Measurements from ENCODE around the gene S1PR4. TPM values are rescaled to one million over a fixed set of nuclear protein-coding genes. Genes with fewer than 3 reads are reported as not detected.
A peak's percentile ranks its signal among the peaks of the same experiment; 100 is the strongest.

The S1PR4 gene
- total RNA-seq, 1 experiment from 2014 or later, result not detected

DNA sequence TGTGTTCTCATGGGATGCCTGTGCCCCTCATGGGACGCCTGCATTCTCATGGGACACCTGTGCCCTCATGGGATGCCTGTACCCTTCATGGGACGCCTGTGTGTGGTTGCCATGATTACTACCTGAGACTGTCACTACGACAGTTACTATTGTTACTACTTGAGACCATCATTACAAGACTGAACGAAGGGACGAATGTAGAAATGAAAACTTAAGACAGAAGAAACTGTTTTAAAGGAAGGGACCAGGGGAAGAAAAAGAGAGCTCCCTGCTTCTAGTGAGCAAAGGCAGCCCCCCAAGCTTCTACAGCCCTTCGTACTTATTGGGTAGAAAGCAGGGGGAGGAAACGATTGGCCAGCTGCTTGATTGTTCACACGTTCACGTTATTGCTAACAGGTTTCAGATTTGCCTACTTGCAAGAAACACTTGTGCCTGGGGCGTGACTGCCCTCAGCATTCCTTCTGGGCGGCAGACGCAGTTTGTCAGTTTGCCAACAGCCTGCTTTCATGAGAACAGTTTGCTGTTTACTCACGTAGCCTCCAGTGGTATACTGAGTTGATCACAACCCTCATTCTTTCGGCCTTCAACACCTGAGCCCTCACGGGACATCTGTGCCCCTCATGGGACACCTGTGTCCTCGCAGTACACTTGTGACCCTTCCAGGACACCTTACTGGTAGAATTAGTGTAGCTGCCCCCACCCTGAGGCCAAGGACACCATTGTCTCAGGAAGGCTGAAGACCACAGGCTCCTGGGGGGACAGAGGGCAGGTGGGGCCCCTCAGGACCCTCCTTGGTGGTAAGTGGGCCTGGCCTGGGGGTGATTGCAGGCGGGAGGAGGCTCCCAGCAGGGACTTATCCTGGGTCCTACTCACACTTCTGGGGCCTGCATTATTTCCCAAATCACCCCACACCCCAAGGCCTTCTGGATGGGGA is 2.5 kb upstream of the S1PR4 start:
- no peak for DNase-seq (ENCODE audit: low spot score)
- in situ Hi-C loops (cut with HindIII; ENCODE audit: low sequenced_read_pairs), result no loop called here

DNA sequence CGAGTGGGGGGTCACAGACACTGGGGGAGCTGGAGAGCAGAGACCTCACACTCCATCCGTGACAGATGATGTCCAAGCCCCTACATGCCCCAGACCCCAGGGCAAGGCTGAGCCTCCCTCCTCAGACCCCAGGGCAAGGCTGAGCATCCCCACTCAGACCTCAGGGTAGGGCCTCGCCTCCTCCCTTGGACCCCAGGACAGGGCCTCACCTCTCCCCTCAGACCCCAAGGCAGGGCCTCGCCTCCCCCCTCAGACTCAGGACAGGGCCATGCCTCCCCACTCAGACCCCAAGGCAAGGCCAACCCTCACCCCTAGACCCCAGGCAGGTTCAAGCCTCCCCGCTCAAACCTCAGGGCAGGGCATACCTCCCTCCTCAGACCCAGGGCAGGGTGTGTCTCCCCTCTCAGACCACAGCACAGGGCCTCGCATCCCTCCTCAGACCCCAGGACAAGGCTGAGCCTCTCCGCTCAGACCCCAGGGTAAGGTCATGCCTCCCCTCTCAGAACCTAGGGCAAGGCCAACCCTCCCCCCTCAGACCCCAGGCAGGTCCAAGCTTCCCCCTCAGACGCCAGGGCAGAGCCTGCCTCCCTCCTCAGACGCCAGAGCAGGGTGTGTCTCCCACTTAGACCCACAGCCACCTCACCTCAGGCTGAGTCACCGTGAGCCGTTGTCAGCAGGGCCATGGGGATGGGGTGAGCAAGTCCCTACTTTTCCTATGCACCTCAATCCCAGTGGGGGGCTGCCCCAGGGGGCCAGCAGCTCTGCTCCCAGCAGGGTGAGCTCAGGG is 1.7 kb upstream of the S1PR4 start:
- DNase-seq (ENCODE audit: low spot score), result no peak
- in situ Hi-C loops (cut with HindIII; ENCODE audit: low sequenced_read_pairs), result no loop called here

DNA sequence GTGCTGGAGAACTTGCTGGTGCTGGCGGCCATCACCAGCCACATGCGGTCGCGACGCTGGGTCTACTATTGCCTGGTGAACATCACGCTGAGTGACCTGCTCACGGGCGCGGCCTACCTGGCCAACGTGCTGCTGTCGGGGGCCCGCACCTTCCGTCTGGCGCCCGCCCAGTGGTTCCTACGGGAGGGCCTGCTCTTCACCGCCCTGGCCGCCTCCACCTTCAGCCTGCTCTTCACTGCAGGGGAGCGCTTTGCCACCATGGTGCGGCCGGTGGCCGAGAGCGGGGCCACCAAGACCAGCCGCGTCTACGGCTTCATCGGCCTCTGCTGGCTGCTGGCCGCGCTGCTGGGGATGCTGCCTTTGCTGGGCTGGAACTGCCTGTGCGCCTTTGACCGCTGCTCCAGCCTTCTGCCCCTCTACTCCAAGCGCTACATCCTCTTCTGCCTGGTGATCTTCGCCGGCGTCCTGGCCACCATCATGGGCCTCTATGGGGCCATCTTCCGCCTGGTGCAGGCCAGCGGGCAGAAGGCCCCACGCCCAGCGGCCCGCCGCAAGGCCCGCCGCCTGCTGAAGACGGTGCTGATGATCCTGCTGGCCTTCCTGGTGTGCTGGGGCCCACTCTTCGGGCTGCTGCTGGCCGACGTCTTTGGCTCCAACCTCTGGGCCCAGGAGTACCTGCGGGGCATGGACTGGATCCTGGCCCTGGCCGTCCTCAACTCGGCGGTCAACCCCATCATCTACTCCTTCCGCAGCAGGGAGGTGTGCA is 587 bp downstream of the S1PR4 start:
- DNase-seq (ENCODE audit: low spot score), result no peak
- in situ Hi-C loops (cut with HindIII; ENCODE audit: low sequenced_read_pairs), result no loop called here

DNA sequence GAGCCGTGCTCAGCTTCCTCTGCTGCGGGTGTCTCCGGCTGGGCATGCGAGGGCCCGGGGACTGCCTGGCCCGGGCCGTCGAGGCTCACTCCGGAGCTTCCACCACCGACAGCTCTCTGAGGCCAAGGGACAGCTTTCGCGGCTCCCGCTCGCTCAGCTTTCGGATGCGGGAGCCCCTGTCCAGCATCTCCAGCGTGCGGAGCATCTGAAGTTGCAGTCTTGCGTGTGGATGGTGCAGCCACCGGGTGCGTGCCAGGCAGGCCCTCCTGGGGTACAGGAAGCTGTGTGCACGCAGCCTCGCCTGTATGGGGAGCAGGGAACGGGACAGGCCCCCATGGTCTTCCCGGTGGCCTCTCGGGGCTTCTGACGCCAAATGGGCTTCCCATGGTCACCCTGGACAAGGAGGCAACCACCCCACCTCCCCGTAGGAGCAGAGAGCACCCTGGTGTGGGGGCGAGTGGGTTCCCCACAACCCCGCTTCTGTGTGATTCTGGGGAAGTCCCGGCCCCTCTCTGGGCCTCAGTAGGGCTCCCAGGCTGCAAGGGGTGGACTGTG is 1.2 kb downstream of the S1PR4 start:
- DNase-seq (ENCODE audit: low spot score), result no peak
- in situ Hi-C loops (cut with HindIII; ENCODE audit: low sequenced_read_pairs), result no loop called here

DNA sequence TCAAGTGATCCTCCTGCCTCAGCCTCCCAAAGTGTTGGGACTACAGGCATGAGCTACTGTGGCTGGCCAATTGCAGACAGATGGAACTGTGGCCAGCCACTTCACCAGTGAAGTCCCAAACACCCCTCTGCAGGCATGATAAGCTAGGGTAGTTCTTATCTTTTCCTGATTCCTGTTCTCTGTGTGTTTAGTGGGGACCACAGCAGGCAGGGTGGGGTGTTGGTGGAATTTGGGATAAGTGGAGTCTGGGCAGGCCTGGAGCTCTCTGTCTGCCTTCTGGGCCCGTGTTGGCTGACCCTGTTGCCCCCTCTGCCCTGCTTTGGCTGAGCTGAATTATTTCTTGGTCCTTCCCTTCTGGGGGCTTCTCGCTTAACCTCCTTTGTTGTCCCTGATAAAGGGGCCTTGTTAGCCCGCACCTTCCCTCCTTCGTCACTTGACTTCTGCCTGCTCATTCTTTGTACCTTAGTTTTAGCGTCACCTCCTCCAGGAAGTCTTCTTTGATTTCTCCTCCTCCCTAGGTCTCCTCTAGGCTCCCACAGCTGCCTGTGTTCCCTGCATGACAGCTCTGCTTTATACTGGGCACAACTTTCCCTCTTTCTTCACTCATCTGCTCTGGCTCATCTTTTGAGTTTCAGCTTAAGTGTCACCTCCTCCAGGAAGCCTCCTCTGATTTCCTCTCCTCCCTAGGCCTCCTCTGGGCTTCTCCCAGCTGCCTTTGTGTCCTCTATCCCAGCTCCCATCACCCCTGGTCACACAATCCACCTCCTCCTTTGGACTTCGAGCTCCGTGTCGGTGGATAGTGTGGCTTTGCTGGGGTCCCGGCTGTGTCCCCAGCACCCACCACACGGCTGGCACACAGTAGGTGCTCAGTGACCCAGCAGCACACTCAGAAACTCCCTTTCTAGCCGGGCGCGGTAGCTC is 5.4 kb downstream of the S1PR4 start:
- in situ Hi-C loops (cut with HindIII; ENCODE audit: low sequenced_read_pairs), result no loop called here
- no peak for DNase-seq (ENCODE audit: low spot score)

DNA sequence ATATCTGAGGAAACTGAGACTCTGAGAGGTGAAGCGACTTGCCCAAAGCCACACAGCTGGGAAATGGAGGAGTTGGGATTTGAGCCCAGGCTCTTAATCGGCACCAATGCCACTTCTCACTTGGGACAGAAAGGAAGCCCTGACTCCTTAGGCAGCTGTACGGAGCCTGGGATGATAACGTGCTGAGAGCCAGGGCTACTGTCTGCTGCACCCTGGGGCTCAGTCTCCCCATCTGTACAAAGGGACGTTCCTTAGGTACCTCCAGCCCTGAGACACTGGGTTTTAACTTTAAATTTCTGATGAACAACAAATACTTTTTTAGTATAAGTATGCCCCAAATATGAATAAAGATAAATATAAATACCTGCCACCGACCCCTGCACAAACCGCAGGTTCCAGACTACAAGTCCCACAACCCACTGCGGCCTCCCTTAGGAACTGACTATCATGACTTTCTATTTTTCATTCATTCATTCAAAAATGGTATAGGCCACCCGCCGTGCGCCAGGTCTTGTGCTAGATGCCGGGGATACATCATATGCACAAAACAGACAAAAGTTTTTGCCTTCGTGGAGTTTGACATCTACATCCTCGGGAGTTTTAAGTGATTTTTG is 6.4 kb downstream of the S1PR4 start:
- in situ Hi-C loops (cut with HindIII; ENCODE audit: low sequenced_read_pairs), result no loop called here
- DNase-seq (ENCODE audit: low spot score), result peak; percentile 11

DNA sequence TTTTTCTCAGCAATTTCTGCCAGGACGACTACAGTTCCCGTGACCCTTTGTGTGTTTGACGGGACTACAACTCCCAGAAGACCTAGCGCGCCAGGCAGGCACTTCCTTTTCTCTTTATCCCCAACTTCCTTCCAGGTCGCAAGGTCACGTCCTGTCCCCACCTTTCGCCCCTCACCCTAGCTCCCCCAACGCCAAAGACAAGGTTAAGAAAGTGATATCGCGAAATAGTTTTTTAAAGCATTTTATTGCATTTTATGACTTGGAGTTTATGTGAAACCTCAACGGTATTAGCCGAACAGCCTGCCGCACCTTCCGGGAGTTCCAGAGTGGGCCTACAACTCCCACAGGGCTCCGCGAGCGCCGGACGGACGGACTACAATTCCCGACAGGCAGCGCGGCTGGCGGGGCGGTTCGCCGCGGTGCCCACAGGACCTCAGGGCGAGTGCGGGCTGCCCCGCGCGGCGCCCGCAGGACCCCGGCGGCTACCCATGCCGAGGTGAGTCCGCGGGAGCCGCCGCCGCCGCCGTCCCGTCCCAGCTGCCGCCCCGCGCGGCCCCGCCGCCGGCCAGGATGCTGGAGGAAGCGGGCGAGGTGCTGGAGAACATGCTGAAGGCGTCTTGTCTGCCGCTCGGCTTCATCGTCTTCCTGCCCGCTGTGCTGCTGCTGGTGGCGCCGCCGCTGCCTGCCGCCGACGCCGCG is 7.0 kb downstream of the S1PR4 start, which contains the start of gene NCLN:
Gene NCLN (plus strand): TSS at position 470 of the 699 bp plus-strand sequence. CDS start 101 bp downstream, at position 571.
- in situ Hi-C loops (cut with HindIII; ENCODE audit: low sequenced_read_pairs), result no loop called here

DNA sequence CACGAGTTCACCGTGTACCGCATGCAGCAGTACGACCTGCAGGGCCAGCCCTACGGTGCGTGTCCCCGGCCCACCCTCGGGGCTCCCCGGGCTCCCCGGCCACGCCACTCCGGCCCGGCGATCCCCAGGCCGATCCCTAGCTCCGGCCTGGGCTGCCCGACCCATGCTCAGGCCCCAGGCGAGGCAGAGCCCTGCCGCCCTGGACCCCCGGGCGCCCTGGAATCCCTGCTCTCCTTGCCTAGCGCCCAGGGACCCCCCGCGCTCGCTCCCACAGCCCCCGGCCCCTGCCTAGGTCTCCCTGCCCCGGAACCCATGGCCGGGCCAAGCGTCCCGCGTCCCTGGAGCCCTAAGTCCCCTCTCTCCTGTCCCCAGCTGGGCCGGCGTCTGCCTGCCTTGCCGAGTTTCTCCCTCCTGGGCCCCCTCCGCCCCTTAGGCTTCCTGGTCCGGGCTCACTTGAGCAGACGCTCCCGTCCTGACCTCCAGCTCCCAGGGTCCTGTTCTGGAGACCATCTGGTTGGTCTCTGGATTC is 7.7 kb downstream of the S1PR4 start:
- in situ Hi-C loops (cut with HindIII; ENCODE audit: low sequenced_read_pairs), result no loop called here
- no peak for DNase-seq (ENCODE audit: low spot score)

More for the DNA sequence above, 7.0 kb downstream of the S1PR4 start, which contains the start of gene NCLN:
- DNase-seq (ENCODE audit: low spot score), result peak; percentile 98

DNA sequence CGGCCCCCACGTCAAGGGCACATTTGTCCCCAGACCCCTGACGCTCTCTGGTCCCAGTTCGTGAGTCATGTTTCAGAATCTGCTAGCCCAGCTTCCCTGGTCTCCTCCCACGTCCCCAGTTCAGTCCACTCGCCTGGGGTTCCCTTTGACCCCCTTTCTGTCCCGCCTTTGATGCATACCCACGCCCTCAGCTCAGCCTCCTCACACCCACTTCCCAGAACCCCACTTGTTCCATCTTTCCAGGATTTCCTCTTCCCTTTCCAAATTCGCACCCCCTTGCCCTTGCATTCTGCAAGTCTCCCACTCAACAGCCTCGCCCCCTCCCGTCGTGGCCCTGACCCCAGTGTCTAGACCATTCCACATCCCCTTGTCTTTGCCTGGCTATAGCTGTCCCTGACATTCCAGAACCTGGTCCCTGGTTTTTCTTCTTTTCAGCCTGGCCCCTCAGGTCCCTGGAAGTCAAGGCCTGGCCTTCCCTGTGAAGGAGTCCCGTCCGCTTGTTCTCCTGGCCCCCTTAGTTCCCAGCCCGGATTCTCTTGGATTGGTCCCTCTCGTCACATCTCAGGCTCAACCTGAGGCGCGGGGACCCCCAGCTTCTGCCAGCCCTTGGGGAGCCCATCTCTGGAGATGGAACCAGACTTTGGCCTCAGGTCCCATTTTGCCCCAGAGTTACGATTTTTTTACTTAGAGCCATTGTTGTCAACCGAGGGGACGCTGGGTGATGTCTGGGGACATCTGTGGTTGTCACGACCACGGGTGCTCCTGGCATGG is 8.5 kb downstream of the S1PR4 start:
- no peak for DNase-seq (ENCODE audit: low spot score)
- in situ Hi-C loops (cut with HindIII; ENCODE audit: low sequenced_read_pairs), result no loop called here

DNA sequence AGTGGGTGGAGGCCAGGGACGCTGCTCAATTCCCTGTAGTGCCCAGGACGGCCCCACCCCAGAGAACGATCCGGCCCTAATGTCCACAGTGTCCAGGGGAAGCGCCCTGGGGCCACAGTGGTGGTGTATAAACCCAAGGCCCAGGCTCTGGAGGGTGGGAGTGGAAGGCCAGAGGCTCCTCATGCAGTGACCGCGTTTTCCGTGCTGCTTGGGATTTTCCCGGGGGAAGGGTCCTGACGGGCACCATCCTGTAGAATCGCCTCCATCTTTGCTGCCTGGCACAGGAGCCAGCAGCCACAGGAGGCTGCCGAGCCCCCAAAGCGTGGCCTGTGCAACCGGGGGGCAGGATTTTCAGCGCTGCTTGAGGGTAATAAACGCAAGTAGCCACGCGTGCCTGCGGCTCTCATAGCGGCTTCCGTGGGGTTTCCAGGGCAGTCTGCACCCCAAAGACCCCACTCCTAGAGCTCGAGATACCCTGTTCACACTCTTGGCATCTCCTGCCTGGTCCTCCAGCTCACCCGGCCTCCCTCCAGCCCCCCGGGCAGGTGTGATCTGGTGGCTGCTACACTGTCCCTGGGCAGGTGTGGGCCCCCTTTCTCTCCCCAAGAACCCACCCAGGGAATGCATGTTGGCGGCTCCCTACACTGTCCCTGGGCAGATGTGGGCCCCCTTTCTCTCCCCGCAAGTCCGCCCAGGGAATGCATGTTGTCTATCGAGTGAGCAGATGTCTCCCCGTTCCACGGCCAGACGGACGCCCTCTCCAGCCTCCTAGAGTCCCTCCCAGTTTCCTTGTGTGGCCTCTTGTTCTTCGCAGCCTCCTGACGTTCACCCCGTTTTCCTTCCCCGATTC is 9.3 kb downstream of the S1PR4 start:
- no peak for DNase-seq (ENCODE audit: low spot score)
- in situ Hi-C loops (cut with HindIII; ENCODE audit: low sequenced_read_pairs), result no loop called here

DNA sequence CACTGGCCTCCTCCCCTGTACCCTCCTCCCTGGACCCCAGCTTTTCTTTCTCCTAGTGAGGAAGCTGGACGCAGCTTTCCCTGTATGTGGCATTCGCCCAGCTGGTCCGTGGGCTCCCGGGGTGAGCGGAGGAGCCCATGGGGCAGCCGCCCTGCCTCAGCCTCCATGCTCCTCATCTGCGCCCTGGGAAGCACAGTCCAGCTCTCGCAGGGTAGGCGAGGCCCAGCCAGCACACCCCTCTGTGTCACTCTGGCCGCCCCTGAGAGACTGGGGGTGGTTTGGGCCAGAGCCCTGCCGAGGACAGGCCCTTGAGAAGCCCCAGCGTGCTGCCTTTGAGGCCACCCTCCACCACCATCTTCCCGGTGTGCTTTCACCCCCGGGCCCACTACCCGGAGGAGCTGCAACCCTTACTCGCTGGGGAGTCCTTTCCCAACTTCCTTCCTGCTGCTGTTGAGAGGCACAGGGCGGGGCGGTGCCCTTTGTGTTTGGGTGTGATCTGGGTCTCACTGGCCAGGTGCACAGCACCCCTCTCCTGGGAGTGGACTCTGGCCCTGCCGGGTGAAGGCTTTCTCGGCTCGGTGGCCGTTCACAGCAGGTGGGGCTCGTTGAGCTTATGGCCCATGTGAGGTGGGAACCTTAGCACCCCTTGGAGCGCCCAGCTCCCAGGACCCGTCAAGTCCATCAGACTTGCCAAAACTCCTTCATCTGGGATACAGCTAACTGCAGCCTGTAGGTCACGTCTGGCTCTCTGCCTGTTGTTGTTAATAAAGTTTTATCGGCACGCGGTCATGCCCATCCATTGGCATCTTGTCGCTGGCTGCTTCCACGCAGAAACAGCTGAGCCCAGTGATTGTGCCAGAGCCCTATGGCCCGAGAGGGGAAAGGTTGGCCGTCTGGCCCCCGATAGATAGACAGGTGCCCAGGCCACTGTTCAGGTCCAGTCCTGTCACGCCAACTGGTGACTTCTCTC is 10.3 kb downstream of the S1PR4 start:
- in situ Hi-C loops (cut with HindIII; ENCODE audit: low sequenced_read_pairs), result no loop called here
- DNase-seq (ENCODE audit: low spot score), result no peak

DNA sequence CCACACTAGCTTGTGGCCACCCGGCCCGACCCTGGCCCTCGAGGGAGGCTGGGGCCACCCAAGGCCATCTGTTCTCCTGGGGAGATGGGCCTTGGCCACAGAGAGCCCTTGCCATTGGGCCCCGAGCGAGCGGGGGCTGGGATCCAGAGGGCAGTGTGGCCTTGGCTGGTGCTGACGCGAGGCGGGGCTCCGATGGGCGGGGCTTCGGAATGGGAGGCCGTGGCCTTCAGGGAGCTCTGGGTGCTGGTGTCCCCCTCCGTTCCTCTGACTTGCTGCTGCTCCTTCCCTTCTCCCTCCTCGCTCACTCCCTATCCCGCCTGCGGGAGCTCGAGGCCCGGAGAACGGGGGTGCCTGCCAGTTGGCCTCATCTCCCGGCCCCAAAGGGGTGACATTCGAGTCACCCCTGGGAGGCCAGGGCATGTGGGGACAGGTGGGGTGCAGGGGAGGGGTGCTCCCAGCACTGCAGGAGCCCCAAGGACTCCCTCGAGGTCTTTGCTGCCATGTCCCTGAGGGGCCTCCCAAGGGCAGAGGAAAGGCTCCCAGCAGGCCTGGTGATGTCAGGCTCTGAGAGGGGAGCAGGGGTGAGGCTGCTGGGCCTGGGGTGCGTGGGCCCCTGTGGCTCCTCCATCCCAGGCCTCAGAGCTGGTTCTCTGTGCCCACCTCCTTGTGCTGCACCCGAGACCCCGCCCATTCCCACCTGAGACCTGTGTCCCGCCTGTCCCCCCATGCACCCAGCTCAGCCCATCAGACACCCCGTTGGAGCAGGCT is 11.3 kb downstream of the S1PR4 start:
- DNase-seq (ENCODE audit: low spot score), result no peak
- in situ Hi-C loops (cut with HindIII; ENCODE audit: low sequenced_read_pairs), result no loop called here

DNA sequence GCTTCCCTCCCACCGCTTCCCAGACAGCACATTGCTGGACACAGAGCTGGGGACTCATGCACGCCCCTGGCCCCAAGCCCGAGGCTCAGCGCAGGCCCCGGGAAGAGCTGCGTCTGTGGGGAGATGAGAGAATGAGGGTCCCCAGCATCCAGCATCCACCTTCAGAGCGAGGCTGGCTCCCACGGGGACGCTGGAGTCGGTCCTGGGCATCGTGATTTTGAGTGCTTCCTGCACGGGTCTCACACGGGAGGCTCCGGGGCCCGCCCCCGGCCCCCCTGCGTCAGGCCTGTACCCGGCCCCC is 11.9 kb downstream of the S1PR4 start:
- no peak for DNase-seq (ENCODE audit: low spot score)
- in situ Hi-C loops (cut with HindIII; ENCODE audit: low sequenced_read_pairs), result no loop called here
